Neural cell (in vitro differentiated cells): ENCODE data around the gene S1PR4.

Source experiments
- EP300 ChIP-seq: fragments of 450-650 bp; conservative IDR thresholded peaks from 2 replicates; pipeline ENCODE4 v1.6.1; 2014; ENCODE audit warnings: antibody characterized with exemption, mild to moderate bottlenecking, moderate library complexity; ENCODE audit not compliant: poor library complexity, severe bottlenecking
- EZH2 ChIP-seq: fragments of 200-600, 300-800 bp; shearing (Covaris generic), sonication (generic); IDR thresholded peaks from 2 replicates; pipeline ENCODE4 v1.6.1; 2014; ENCODE audit warnings: antibody characterized with exemption, low read length, borderline replicate concordance, mild to moderate bottlenecking; ENCODE audit not compliant: insufficient read depth, poor library complexity, severe bottlenecking
- RAD21 ChIP-seq: fragments of 450-650 bp; conservative IDR thresholded peaks from 2 replicates; pipeline ENCODE4 v1.6.1; 2014; ENCODE audit warnings: antibody characterized with exemption, mild to moderate bottlenecking, moderate library complexity
- SMC3 ChIP-seq: fragments of 450-650 bp; conservative IDR thresholded peaks from 2 replicates; pipeline ENCODE4 v1.6.1; 2014; ENCODE audit warnings: antibody characterized with exemption, mild to moderate bottlenecking, moderate library complexity; ENCODE audit not compliant: poor library complexity
- TF ChIP-seq, protein P1 (sequence below): fragments of 450-650 bp; IDR thresholded peaks from 2 replicates; pipeline ENCODE4 v1.5.1; 2014; ENCODE audit warnings: antibody characterized with exemption, mild to moderate bottlenecking, moderate library complexity; ENCODE audit not compliant: poor library complexity, severe bottlenecking

DNA sequence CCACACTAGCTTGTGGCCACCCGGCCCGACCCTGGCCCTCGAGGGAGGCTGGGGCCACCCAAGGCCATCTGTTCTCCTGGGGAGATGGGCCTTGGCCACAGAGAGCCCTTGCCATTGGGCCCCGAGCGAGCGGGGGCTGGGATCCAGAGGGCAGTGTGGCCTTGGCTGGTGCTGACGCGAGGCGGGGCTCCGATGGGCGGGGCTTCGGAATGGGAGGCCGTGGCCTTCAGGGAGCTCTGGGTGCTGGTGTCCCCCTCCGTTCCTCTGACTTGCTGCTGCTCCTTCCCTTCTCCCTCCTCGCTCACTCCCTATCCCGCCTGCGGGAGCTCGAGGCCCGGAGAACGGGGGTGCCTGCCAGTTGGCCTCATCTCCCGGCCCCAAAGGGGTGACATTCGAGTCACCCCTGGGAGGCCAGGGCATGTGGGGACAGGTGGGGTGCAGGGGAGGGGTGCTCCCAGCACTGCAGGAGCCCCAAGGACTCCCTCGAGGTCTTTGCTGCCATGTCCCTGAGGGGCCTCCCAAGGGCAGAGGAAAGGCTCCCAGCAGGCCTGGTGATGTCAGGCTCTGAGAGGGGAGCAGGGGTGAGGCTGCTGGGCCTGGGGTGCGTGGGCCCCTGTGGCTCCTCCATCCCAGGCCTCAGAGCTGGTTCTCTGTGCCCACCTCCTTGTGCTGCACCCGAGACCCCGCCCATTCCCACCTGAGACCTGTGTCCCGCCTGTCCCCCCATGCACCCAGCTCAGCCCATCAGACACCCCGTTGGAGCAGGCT is 11.3 kb downstream of the S1PR4 start:
- TF ChIP-seq EZH2 = no peak
- TF ChIP-seq, protein P1, sequence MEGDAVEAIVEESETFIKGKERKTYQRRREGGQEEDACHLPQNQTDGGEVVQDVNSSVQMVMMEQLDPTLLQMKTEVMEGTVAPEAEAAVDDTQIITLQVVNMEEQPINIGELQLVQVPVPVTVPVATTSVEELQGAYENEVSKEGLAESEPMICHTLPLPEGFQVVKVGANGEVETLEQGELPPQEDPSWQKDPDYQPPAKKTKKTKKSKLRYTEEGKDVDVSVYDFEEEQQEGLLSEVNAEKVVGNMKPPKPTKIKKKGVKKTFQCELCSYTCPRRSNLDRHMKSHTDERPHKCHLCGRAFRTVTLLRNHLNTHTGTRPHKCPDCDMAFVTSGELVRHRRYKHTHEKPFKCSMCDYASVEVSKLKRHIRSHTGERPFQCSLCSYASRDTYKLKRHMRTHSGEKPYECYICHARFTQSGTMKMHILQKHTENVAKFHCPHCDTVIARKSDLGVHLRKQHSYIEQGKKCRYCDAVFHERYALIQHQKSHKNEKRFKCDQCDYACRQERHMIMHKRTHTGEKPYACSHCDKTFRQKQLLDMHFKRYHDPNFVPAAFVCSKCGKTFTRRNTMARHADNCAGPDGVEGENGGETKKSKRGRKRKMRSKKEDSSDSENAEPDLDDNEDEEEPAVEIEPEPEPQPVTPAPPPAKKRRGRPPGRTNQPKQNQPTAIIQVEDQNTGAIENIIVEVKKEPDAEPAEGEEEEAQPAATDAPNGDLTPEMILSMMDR = no peak
- TF ChIP-seq RAD21 = no peak
- TF ChIP-seq EP300 = no peak
- no peak for TF ChIP-seq SMC3
